ENCODE results near the gene PARP12. TPM values are rescaled to one million over a fixed set of nuclear protein-coding genes. Genes with fewer than 3 reads are reported as not detected.
A peak's percentile ranks its signal among the peaks of the same experiment; 100 is the strongest.

PARP12 gene
- total RNA-seq, 4 donors from 2014 or later = 37.4 to 46.9 (median 38.9) TPM

DNA sequence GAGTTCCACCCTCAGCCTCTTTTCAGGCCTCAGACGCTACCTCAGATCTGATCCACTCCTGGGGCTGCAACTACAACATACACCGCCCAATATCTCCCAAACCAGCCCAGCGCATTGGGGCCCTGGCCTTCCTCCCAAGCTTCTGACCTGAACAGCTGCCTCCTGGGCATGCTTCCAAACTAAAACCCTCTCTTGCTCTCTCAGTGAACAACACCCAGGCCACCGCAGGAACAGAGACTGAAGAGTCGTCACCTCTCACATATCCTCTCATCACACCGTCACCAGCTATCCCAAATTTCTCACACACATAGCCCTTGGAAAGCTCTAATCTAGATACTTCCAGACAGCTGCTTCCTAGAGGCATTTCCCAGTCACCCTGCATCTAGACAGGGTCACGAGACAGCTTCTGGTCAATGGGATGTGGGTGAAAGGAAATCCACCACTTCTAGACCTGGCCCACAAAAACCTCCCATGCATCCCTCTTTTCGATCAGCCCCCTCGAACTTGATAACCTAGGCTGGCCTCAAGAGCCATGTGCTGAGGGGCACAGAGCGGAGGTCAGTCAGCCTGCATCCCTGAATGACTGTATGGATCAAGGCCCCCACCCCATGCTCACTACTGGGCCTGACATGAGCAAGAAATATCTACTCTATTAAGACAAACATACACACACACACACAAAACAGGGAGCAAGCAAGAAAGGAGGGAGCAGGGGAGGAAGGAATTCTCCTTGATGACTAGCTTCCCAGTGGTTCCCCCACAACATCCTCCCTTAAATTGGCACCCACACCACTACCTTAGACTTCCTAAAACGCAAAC, 1.8 kb downstream of the PARP12 start:
- Histone ChIP-seq H3K36me3 (no peaks in the 10 kb centered on the region), H3K4me1 (peaks cover 18 to 19% of the 10 kb centered on the region in 2 donors), H3K27ac (peak overlapping the region in 2 of 3 donors; percentile 79 to 92), H3K4me3 (replicated peaks in 1 of 3) (peak overlapping the region in 1 of 3 donors; percentile 70), H3K9me3 (no peaks in the 10 kb centered on the region), H3K27me3 (no peaks in the 10 kb centered on the region)
- intact Hi-C loops (cut with DNase I) = no loop called here
- TF ChIP-seq, protein P1, sequence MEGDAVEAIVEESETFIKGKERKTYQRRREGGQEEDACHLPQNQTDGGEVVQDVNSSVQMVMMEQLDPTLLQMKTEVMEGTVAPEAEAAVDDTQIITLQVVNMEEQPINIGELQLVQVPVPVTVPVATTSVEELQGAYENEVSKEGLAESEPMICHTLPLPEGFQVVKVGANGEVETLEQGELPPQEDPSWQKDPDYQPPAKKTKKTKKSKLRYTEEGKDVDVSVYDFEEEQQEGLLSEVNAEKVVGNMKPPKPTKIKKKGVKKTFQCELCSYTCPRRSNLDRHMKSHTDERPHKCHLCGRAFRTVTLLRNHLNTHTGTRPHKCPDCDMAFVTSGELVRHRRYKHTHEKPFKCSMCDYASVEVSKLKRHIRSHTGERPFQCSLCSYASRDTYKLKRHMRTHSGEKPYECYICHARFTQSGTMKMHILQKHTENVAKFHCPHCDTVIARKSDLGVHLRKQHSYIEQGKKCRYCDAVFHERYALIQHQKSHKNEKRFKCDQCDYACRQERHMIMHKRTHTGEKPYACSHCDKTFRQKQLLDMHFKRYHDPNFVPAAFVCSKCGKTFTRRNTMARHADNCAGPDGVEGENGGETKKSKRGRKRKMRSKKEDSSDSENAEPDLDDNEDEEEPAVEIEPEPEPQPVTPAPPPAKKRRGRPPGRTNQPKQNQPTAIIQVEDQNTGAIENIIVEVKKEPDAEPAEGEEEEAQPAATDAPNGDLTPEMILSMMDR (IDR thresholded peaks at IDR 0.05) = no peak
- TF ChIP-seq POLR2A (IDR thresholded peaks at IDR 0.05) = no peak
- WGBS, 2 donors = 65% methylated on average over 11 of the region's 11 CpGs
- DNase-seq = peak; percentile 65 to 66

DNA sequence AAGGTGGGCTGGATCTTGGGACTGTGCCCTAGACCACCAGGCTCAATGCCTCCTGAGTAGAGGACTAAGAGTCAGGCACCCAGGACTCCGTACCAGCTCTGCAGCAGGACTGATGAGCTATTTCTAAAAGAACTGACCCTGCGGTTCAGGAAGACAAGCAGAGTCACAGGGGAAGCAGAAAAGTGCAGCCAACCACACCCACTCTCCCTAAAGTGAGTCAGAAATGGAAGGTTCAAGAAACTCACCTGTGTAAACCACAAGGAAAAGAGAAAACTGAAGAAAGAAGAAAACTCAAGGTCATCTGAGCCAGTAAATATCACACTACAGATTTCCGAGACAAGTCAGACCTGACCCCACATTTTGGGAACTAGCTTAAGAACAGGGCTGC, 2.5 kb downstream of the PARP12 start:
- H3K27me3 ChIP-seq = no peaks in the 10 kb centered on the region
- WGBS, 2 donors = 90% methylated on average over 3 of the region's 3 CpGs
- no peaks in the 10 kb centered on the region for H3K9me3 ChIP-seq
- TF ChIP-seq, protein P1 (IDR thresholded peaks at IDR 0.05) = no peak
- TF ChIP-seq POLR2A (IDR thresholded peaks at IDR 0.05) = no peak
- intact Hi-C loops (cut with DNase I) = no loop called here
- peaks cover 18 to 19% of the 10 kb centered on the region in 2 donors for H3K4me1 ChIP-seq
- peak overlapping the region in 2 of 3 donors; percentile 30 to 79 for H3K27ac ChIP-seq
- no peak overlapping the region for H3K4me3 ChIP-seq (replicated peaks in 1 of 3)
- no peak for DNase-seq
- no peaks in the 10 kb centered on the region for H3K36me3 ChIP-seq

DNA sequence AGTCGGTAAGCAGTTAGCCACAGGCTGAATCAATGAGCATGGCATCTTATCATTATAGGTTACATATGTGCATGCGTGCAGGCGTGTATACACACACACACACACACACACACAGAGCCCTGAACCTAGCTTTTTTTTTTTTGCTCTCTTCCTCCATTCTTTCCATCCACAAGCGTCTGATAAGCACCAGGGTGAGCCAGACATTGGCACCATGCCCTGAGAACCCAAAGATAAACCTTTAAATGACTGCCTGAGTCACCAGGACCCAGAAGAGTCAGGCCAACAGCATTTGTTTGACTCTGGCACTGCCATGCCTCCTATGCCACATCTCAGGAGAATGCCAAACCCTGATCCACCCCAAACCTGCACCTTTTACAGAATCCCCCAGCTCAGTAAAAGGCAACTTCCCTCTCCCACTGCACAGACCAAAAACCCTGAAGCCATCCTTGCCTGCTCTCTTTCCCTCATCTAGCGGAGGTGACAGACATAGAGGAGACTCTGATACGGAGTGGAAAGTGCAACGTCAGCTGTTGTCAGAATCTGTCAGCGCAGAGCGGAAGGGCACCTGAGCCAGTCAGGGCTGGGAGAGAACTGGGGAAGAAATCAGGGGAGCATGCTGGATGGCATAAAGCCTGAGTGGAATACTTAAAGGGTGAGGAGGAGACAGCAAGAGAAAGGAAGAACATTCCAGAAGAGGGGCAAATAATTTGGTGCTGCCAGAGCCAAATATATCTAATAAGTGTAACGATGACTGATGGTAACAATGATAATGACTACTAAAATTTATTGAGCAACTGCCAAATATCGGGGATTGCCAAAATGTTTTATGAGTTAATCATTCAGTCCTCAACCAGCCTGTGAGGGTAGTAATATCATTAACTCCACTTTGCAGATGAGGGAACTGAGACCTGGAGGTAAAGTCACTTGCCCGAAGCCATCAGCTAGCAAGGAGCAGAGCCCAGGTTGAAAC, 3.2 kb downstream of the PARP12 start:
- Histone ChIP-seq H3K36me3 (no peaks in the 10 kb centered on the region), H3K27me3 (no peaks in the 10 kb centered on the region), H3K4me1 (peaks cover 18 to 19% of the 10 kb centered on the region in 2 donors), H3K9me3 (no peaks in the 10 kb centered on the region), H3K27ac (peak overlapping the region in 2 of 3 donors; percentile 30 to 79), H3K4me3 (replicated peaks in 1 of 3) (no peak overlapping the region)
- 81 to 86% methylated on average over 12 of the region's 12 CpGs for WGBS, 2 donors
- DNase-seq = peak; percentile 58 to 60
- intact Hi-C loops (cut with DNase I) = no loop called here
- TF ChIP-seq POLR2A (IDR thresholded peaks at IDR 0.05) = no peak
- TF ChIP-seq, protein P1 (IDR thresholded peaks at IDR 0.05) = no peak

DNA sequence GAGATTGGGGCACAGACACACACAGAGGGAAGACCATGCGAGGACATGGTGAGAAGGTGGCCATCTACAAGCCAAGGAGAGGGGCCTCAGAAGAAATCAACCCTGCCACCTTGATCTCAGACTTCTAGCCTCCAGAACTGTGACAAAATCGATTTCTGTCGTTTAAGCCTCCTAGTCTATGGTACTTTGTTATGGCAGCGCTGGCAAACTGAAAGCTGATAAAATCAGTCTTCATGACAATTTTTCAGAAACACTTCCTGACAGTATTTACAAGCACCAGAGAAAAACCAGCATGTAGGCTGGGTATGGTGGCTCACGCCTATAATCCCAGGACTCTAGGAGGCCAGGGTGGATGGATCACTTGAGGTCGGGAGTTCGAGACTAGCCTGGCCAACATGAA, 4.2 kb downstream of the PARP12 start:
- peaks cover 18 to 19% of the 10 kb centered on the region in 2 donors for H3K4me1 ChIP-seq
- H3K27me3 ChIP-seq = no peaks in the 10 kb centered on the region
- DNase-seq = no peak
- WGBS, 2 donors = 91 to 93% methylated on average over 7 of the region's 7 CpGs
- TF ChIP-seq, protein P1 (IDR thresholded peaks at IDR 0.05) = no peak
- TF ChIP-seq POLR2A (IDR thresholded peaks at IDR 0.05) = no peak
- intact Hi-C loops (cut with DNase I) = no loop called here
- no peak overlapping the region for H3K27ac ChIP-seq
- no peaks in the 10 kb centered on the region for H3K9me3 ChIP-seq
- H3K4me3 ChIP-seq (replicated peaks in 1 of 3) = no peak overlapping the region
- no peaks in the 10 kb centered on the region for H3K36me3 ChIP-seq

All from thyroid gland (tissue), 4 donors.